ENCODE results near the gene XPO6.

XPO6 gene

DNA sequence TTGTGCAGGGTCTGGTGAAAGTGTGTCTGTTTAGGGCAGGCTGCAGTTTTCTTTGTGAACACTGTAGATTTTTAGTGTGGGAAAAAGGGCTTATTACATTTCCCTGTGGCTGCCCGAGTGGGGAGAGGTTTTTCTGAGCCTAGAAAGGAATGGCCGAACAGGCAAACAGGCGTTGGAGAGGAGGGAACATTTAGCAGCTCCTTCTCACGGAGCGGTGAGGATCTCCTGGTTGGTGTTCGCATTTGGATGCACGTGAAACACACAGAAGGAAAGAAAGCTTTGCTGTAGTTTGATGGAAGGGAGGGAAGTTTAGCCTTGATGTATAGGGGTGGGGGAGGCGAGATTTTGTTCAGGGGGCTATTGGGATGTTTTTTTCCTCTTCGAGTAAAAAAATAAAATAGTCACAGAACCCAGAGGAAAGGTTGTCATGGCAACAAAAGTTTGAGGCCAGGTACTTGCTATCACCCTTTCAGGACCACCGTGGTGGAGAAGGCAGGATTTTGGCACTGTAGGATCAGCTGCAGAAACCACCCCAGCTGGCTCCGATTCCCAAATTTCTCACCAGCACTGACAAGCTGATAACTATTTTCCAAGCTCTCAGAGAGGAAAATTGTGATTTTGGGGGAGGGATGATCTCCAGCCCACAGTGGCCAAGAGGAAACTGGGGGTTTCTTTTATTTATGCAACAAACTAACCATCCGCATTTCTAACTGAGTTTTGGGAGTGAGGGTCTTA lies 151.8 kb downstream of the XPO6 start:
- DNase-seq, result no peak

DNA sequence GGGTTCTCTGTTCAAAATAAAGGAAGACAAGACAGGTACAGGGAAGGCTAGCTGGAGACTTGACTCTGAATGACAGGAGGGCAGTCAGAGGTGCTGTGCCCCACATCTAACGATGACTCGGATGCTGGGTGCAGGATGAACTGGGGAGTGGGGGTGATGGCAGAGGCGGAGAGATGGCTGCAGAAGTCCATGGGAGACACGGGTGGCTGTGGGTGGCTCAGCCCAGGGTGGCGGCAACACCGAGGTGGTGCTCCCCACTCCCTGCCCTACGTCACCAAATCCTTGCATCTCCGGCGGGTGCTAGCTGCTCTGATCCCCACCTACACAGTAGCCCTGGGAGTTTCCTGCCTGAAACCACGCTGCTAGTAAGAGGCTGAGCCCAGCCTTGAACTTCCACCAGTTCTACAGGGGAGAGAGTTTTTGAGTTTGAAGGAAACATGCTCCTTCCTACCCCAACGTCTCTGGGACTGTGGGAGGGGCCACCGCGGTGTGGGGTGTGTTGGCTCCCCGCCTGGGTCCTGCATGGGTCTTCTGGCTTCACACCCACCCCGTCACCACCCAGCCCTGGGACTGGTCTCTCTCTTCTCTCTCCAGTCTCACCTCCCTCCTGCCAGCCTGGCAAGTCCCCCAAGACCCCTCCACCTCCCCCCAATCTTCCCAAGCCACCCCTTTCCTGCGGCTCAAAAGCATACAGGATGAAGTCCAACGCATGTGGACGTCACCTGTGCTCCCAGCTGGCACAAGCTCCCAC lies 152.8 kb downstream of the XPO6 start:
- DNase-seq, result no peak

DNA sequence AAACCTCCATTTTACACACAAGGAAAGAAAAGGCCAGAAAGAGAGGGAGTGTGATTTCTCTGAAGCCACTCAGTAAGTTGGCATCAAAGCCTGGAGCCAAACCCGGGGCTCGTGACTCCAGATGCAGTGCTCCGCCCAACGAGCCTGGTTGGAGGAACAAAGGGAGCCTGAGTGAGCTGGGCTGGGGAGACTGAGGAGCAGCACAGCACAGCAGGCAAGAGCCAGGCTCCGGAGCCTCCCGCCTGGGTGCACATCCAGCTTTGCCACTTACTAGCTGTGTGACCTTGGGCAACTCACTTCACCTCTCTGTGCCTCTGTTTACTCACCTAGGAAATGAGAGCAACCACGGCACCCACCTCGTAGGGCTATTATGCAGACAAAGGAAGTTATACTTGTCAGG lies 153.8 kb downstream of the XPO6 start:
- no peak for DNase-seq

DNA sequence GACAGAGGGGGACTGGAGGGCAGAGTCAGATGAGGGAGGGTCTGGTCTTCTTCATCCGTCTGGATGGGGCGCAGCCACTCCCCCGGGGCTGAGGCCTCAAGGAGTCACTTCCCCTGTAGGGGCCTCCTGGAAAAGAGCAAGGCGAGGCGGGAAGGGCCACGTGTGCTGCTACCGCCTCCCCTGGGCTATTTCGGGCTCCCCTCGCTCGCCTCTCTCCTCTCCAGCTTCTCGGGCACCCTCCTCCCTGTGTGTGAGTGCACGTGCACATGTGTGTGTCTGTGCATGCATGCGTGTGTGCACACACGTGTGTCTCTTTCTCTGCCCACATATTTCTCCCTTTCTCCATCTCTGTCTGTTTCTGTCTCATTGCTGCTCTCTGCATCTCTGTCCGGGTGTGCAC lies 158.3 kb downstream of the XPO6 start:
- DNase-seq, result no peak

DNA sequence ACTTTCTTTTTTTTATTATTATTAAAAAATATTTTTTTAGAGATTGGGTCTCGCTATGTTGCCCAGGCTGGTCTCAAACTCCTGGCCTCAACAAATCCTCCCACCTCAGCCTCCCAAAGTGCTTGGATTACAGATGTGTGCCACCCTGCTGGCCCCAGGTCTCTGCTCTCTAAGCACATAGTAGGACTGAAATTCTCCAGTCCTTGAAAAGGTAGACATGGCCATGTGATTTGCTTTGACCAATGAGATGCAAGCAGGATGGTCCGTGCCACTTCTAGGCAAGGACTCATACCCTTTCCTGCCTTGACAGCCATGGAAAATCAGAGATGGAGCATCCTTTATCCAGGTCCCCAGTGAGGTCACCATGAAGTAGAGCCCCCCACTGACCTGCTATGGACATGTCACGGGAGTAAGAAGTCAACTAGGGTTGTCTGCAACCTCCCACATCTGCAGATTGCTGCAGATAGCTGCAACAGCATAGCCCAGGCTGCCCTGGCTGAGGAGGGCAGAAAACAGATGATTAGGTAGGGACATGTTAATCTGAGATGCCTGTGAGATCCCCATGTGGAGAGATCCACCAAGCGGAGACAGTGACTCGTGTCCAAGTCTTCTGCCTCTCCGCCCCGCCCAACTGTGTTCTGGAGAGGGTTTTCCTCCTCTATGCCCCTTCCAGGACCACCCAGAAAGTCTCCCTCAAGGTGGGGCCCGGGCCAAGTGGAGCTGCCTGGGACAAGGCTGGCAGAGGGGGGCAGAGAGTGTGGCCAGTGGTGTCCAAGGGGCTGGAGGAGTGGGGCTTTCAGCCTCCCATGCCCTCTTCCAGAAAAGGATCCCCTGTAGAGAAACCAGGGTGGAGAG lies 159.3 kb downstream of the XPO6 start:
- DNase-seq, result no peak

DNA sequence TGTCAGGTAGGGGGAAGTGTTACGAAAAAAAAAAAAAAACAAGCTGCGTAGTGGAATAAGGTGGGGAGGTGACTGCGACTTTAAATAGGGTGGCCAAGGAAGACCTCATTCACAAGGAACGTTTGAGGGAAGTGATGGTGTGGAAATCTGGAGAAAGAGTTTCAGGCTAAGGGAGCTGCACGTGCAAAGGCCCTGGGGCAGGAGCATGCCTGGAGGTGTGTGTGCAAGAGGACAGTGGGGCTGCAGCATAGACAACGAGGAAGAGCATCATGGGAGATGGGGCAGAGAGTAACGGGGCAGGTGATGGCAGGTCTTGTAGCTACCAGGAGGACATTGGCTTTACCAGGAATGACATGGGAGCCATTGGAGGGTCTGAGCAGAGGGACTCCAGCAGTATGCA lies 160.3 kb downstream of the XPO6 start:
- DNase-seq, result no peak
